Esophagus squamous epithelium (tissue), 4 donors: ENCODE data around the gene TTYH1.

Experiments used
- CTCF ChIP-seq, 6 experiments: fragments of 450-650 bp in 4 of 6; fragments of 200-600 bp in 2 of 6; sonication (generic) in 2 of 6; IDR thresholded peaks; one replicate each; pipeline ENCODE4 v1.5.1; 2016 to 2019; ENCODE audit warnings: antibody characterized with exemption in 6 of 6, mild to moderate bottlenecking in 4 of 6, moderate library complexity in 4 of 6
- POLR2A ChIP-seq, 4 donors: fragments of 450-650 bp; IDR thresholded peaks; one replicate each; pipeline ENCODE4 v1.6.1; 2017; ENCODE audit warnings: antibody characterized with exemption in 4 of 4, mild to moderate bottlenecking in 4 of 4, moderate library complexity in 3 of 4

- TF ChIP-seq POLR2A (IDR thresholded peaks at IDR 0.05) (no peak), CTCF (IDR thresholded peaks at IDR 0.05) (no peak)
Observed at GRCh38 chr19:54440641-54441040, 25.4 kb downstream of the TTYH1 start.
